GM12801 (cell line): ENCODE data around the gene EPC1.

ENCODE experiments used
- TF ChIP-seq, protein P1 (sequence below): IDR thresholded peaks from one replicate; pipeline ENCODE4 v1.5.1; 2011; ENCODE audit warnings: control low read depth; ENCODE audit not compliant: insufficient read length; ENCODE audit errors: extremely low read depth

Gene EPC1

DNA sequence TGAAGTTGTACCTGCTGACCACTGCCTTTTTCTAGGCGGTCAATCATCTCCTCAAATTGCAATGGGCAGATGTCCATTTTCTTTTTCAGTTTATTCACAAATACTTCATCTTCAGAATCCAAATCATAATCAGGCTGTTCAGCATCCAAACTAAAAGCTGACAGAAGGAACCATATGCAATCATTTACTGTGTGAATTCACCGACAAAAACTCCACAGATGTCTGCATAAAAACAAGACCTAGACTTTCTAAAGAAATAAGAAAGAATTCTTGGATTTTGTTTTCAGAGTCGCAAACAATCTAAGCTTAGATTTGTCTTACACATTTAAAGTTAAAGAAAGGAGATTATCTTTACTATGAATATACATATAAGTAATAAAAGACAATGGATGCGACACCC, 53.4 kb downstream of the EPC1 start:
- TF ChIP-seq, protein P1, sequence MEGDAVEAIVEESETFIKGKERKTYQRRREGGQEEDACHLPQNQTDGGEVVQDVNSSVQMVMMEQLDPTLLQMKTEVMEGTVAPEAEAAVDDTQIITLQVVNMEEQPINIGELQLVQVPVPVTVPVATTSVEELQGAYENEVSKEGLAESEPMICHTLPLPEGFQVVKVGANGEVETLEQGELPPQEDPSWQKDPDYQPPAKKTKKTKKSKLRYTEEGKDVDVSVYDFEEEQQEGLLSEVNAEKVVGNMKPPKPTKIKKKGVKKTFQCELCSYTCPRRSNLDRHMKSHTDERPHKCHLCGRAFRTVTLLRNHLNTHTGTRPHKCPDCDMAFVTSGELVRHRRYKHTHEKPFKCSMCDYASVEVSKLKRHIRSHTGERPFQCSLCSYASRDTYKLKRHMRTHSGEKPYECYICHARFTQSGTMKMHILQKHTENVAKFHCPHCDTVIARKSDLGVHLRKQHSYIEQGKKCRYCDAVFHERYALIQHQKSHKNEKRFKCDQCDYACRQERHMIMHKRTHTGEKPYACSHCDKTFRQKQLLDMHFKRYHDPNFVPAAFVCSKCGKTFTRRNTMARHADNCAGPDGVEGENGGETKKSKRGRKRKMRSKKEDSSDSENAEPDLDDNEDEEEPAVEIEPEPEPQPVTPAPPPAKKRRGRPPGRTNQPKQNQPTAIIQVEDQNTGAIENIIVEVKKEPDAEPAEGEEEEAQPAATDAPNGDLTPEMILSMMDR: no peak

DNA sequence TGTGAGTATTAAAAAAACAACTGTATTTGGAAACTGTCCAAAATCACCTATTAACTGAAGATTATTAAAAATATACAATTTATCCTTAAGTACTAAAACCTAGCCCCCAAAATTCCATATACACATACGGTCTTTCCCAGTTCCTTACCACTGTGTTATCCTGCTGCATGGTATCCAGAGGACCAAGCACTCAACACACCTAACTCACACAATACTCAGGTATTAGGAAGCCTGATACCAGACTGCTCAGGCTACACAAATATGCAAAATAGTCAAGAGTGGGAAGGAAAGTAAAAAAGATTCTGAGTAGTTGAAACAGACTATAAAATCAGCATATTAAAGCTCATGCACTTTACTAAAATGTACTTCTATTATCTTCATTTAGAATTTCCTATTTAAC, 67.2 kb downstream of the EPC1 start:
- TF ChIP-seq, protein P1: no peak

DNA sequence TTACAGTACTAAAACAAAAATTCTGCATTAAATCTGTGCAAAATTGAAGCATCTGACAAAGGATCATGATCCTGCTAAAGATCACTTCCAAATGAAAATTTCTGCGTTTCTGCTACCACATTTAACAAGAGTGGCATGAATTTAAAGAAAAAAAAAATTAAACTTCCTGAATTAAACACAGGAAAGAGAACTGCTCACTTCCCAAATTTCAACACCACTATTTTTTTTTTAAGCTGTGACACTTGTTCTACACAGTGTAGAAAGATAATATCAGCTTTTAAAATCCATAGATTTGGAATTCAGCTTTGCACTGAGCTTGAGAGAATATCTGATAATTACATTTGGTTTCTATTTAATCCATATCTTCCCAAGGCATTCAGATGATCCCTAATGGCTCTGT, 73.6 kb downstream of the EPC1 start:
- TF ChIP-seq, protein P1: no peak

DNA sequence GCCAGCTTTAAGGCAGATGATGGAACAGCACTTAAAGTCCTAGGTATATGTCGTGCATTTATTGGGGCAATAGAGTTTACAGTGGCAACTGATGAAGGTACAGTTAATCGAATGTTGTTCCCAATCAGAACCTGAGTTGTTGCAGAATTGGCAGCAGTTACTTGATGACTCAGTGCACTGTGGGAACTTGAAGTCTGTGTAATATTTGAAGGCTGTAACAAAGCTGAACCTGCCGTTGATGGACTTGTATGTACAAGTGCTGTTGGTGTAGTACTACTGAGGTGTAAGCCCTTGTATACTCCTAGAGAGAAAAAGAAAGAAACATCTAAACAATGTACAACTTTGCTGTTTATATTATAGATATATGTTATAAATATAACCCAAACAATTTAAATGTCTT, 75.3 kb downstream of the EPC1 start:
- TF ChIP-seq, protein P1: no peak

DNA sequence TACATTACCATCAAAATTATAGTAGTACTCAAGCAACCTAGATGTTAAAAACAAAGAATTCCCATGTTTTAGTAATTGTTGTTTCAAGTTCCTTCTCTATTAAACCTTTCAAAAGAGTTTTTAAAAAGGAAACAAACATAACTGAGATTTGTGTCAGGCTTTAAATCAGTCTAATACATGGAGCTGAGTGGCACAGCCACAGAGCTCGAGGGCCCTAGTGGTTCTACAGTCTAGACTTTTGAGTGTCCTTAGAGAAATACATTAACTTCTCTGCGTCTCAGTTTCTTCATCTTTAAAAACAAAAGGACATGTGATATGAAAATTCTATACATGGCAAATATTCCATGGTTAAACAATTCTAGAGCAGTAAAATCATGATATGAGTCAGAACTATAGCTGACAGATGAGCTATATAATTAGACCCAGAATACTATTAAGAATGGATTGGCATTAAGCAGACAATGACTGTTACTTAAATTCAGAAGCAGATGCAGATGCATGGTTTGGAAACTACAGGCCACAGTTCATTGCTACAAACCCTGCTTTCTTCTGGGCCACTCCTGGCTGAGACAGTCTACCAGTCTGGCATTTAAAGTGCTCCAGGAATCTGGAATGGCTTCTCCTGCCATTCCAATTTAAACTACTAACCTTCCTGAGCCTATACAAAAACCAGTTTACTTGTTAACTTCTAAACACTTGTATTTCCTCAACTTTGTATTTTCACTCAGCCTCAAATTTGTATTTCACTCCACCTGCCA, 77.4 kb downstream of the EPC1 start:
- TF ChIP-seq, protein P1: no peak

DNA sequence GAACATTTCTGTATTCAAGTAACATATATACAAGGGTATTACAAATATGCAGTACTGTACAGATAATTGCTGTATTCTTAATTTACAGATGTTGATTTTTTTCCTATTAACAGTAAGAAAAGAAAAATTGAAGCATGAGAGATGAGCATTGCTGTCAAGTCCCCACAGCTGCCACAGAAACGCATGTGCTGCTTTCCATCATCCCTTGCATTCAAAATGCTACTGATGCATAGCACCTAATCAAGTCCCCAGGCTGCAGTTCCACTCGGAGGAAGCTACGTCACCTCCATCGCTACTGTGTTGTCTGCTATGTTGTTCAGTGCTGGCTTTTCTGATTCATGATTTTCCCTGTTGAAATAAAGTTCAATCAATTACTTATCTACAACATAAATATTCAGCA, 78.2 kb downstream of the EPC1 start:
- TF ChIP-seq, protein P1: no peak

DNA sequence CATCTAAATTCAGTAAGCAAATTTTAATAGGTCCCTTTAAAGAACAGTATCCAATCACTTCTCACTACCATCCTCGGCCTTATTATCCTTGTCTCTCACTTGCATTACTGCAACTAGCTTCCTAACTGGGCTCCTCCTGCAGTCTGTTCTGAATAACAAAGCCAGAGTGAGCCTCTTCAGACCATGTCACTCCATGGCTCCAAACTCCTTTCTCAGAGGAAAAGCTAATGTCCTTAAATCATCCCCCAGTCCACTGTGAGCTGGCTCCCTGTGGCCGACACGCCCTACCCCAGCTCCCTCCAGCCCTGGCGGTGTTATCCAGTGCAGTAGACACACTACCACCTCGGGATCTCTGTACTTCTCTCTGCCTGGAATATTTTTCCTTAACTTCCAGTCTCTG, 80.0 kb downstream of the EPC1 start:
- TF ChIP-seq, protein P1: no peak

DNA sequence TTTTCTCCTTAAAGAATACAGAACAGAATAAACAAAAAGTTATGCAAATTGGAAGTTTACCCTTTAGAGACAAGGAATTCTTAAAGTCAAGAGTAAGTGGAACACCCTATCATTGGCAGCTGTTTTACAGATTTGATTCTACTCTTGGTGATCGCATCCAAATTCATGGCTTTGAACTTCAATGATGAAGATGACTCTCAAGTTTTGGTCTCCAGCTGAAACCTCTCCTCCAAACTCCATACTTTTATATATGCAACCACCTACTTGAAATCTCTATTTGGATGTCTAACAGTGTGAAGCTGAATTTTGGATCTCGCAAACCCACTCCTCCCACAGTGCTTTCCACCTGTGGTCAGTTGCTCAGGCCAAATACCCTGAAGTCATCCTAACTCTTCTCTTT, 80.4 kb downstream of the EPC1 start:
- TF ChIP-seq, protein P1: no peak
